Muscle layer of duodenum (tissue), 2 donors: Measurements from ENCODE around the gene EIF3I.

ENCODE experiments used
- H3K27ac ChIP-seq: one replicate; pipeline ENCODE4 v1.7.0; 2013; ENCODE audit warnings: mild to moderate bottlenecking, low read length
- H3K27me3 ChIP-seq: one replicate; pipeline ENCODE4 v1.7.0; 2013; ENCODE audit warnings: low read depth, mild to moderate bottlenecking, control low read depth, low read length
- H3K36me3 ChIP-seq, 2 donors: one replicate each; pipeline ENCODE4 v1.7.0; 2013; ENCODE audit warnings: low read length in 2 of 2, control low read depth in 1 of 2, mild to moderate bottlenecking in 1 of 2; ENCODE audit not compliant: insufficient read depth in 2 of 2, control insufficient read depth in 1 of 2
- H3K4me1 ChIP-seq, 2 donors: one replicate each; pipeline ENCODE4 v1.7.0; 2013; ENCODE audit warnings: low read length in 2 of 2, mild to moderate bottlenecking in 2 of 2, control low read depth in 1 of 2, moderate library complexity in 1 of 2; ENCODE audit not compliant: insufficient read depth in 2 of 2, control insufficient read depth in 1 of 2
- H3K4me3 ChIP-seq, 2 donors: one replicate each; pipeline ENCODE4 v1.7.0; 2013; ENCODE audit warnings: low read length in 2 of 2, low read depth in 1 of 2, mild to moderate bottlenecking in 1 of 2
- H3K9me3 ChIP-seq, 2 donors: one replicate each; pipeline ENCODE4 v1.7.0; 2013; ENCODE audit warnings: low read length in 2 of 2, control low read depth in 1 of 2, mild to moderate bottlenecking in 1 of 2; ENCODE audit not compliant: control insufficient read depth in 1 of 2
- donor health status: healthy.

The EIF3I gene

GRCh38 chr1:32239790-32240139 is 17.6 kb downstream of the EIF3I start:
- peak overlapping the region; percentile 75 to 80 for H3K4me3 ChIP-seq
- no peaks in the 10 kb centered on the region for H3K36me3 ChIP-seq
- peaks cover 0 to 19% of the 10 kb centered on the region in 2 donors for H3K4me1 ChIP-seq
- H3K9me3 ChIP-seq, result no peaks in the 10 kb centered on the region
- H3K27ac ChIP-seq, result no peak overlapping the region
- no peaks in the 10 kb centered on the region for H3K27me3 ChIP-seq

- Histone ChIP-seq H3K4me3 (peak overlapping the region; percentile 75 to 80), H3K36me3 (no peaks in the 10 kb centered on the region), H3K27ac (no peak overlapping the region), H3K9me3 (no peaks in the 10 kb centered on the region), H3K27me3 (no peaks in the 10 kb centered on the region), H3K4me1 (peaks cover 0 to 19% of the 10 kb centered on the region in 2 donors)
These were observed 18.1 kb downstream of the EIF3I start for GRCh38 chr1:32240140-32240951.

DNA sequence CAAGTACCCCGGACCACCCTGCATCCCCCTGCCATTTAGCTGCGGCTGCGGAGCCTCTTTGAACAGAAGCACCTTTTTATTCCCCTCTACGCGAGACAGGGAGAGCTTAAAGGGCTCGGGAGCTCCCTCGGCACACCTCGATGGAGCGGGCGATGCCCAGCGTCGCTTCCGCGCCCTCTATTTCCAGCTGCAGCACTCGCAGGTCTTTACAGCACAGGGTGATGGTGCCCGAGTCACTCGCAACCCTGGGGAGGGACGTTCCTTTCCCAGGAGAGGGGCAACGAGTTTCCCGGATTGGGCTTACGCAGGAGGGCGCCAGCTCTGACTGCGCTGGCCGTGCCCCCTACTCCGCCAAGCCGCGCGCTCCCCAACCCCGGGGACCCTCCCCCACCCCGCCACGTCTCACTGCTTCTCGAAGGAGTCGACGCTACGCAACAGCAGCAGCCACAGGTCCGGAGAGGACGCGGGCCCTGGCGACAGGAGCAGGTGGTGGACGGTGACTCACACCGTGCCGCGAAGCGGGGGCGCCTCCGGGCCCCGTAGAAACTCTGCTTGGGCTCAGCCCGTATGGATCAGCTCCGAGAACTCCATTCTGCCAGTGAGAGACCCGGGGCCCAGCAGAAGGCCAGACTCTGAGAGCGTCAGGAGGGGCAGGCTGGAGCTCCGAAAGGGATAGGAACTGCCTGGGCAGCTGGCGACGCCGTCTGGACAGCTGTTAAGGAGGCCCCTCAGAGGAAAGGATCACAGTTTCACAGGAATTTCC is 19.0 kb downstream of the EIF3I start:
- peaks cover 0 to 19% of the 10 kb centered on the region in 2 donors for H3K4me1 ChIP-seq
- H3K36me3 ChIP-seq, result no peaks in the 10 kb centered on the region

DNA sequence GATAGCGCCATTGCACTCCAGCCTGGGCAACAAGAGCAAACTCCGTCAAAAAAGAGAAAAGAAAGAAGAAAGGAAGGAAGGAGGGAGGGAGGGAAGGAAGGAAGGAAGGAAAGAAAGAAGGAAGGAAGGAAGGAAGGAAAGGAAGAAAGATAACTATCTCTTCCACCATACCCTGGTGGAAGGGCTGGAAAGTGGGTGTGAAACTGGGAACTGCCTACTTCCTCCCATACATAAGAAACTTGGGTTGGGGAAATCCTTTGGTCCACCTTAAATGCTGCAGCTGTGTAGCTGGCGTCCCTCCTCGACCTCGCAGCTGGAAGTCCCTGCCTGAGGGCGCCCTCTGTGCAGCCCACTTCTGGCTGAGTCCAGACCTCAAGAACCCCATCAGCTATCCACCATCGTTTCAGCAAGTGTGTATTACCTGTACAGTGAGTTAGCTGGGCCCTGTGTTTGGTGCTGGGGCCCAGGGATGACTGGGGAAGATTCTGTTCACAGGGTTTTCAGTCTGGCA is 20.2 kb downstream of the EIF3I start:
- Histone ChIP-seq H3K4me3 (no peak overlapping the region), H3K9me3 (no peaks in the 10 kb centered on the region), H3K27ac (no peak overlapping the region), H3K27me3 (no peaks in the 10 kb centered on the region), H3K36me3 (no peaks in the 10 kb centered on the region), H3K4me1 (peaks cover 0 to 27% of the 10 kb centered on the region in 2 donors)

More for the DNA sequence above, 19.0 kb downstream of the EIF3I start:
- Histone ChIP-seq H3K4me3 (peak overlapping the region; percentile 75 to 80), H3K27ac (peak overlapping the region; percentile 45), H3K9me3 (no peaks in the 10 kb centered on the region), H3K27me3 (no peaks in the 10 kb centered on the region)

DNA sequence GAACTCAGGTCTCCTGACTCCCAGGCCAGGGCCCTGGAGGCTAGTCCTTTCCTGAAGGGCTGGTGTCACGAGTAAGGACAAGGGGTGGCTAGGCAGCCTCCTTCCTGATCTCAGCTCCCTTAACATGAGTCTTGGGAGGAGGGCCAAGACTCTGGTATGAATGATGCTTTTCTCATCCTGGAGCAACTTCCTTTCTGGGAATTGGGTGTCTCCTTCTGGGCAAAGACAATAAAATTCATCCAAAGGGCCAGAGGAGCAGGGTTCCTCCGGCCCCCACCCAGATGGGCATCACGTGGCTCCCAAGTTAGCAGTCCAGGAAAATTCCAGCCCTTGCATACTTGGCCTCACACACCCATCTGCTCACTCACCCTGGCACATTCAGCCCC is 24.7 kb downstream of the EIF3I start, which contains the start of gene FAM167B:
FAM167B (plus strand) TSS at position 335 of the 386 bp plus-strand sequence. CDS start 200 bp downstream, outside the sequence.
- H3K27me3 ChIP-seq, result no peaks in the 10 kb centered on the region
- H3K27ac ChIP-seq, result peak within 1 kb of the TSS; percentile 39
- peaks cover 5 to 14% of the 10 kb centered on the region in 2 donors for H3K4me1 ChIP-seq
- H3K4me3 ChIP-seq, result no peak within 1 kb of the TSS
- no peaks in the 10 kb centered on the region for H3K36me3 ChIP-seq
- no peaks in the 10 kb centered on the region for H3K9me3 ChIP-seq

DNA sequence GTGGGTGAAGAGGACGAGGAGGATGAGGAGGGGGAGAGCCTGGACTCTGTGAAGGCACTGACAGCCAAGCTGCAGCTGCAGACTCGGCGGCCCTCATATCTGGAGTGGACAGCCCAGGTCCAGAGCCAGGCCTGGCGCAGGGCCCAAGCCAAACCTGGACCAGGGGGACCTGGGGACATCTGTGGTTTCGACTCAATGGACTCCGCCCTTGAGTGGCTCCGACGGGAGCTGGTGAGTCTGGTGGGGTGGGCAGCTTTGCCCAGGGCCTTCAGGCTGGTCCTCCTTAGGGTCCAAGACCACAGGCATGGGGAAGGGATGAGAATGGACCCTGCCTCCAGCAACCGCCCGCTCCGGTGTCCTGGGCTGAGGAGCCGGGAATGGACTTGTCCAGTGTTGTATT is 25.2 kb downstream of the EIF3I start:
- Histone ChIP-seq H3K4me1 (peaks cover 5 to 12% of the 10 kb centered on the region in 2 donors), H3K27me3 (no peaks in the 10 kb centered on the region)

GRCh38 chr1:32247983-32248889 is 26.0 kb downstream of the EIF3I start:
- no peak overlapping the region for H3K4me3 ChIP-seq
- no peak overlapping the region for H3K27ac ChIP-seq
- H3K27me3 ChIP-seq, result no peaks in the 10 kb centered on the region
- H3K4me1 ChIP-seq, result peaks cover 5 to 12% of the 10 kb centered on the region in 2 donors
- H3K36me3 ChIP-seq, result no peaks in the 10 kb centered on the region
- H3K9me3 ChIP-seq, result no peaks in the 10 kb centered on the region

More for the DNA sequence above, 25.2 kb downstream of the EIF3I start:
- H3K9me3 ChIP-seq, result no peaks in the 10 kb centered on the region
- no peaks in the 10 kb centered on the region for H3K36me3 ChIP-seq
- H3K27ac ChIP-seq, result peak overlapping the region; percentile 39
- H3K4me3 ChIP-seq, result no peak overlapping the region

DNA sequence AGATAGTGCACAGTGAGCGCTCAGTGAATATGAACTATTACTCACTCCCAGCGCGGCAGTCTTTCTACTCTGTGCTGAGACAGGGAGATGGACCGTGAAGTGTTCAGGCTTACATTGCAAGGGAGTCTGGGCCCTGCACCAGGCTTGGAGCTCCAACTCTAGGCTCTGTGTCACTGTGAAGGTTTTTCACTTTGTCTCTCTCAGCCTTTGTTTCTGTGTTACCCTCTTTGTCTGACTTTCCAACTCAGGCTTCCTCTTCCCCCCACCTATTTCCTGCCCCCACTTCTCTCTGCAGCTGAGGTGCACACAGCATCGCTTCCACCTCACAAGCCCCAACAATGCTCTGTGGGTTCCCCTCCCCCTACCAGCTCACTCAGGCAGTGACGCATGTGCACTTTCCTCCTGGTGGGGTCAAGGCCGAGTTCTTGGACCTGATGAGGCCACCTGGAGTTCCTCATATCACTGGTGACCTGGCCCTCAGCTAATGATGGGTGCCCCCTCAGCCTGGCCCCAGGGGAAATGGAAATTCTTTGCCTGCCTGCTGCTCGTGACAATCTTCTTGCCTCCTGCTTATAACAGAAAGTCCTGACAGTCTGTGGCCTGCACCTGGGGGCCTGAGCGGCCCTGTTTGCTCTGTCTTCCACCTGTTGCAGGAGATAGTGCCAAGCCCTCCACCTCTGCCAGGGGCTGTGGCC is 27.8 kb downstream of the EIF3I start:
- H3K9me3 ChIP-seq, result no peaks in the 10 kb centered on the region
- H3K27me3 ChIP-seq, result no peaks in the 10 kb centered on the region
- H3K4me1 ChIP-seq, result peaks cover 5 to 12% of the 10 kb centered on the region in 2 donors
- no peak overlapping the region for H3K4me3 ChIP-seq
- no peaks in the 10 kb centered on the region for H3K36me3 ChIP-seq
- H3K27ac ChIP-seq, result peak overlapping the region; percentile 45

GRCh38 chr1:32250893-32251716 is 28.9 kb downstream of the EIF3I start, which contains the start of gene LCK:
TSS of gene LCK (plus strand) at chr1:32251265. CDS start at chr1:32274330, 23,065 bp downstream.
- H3K9me3 ChIP-seq, result no peaks in the 10 kb centered on the region
- H3K27me3 ChIP-seq, result no peaks in the 10 kb centered on the region
- H3K4me3 ChIP-seq, result peak within 1 kb of the TSS in 1 of 2 donors; percentile 8
- H3K4me1 ChIP-seq, result peaks cover 5 to 12% of the 10 kb centered on the region in 2 donors
- H3K36me3 ChIP-seq, result no peaks in the 10 kb centered on the region
- H3K27ac ChIP-seq, result peak within 1 kb of the TSS; percentile 45
